Measurements from ENCODE around the gene LASP1NB.
"Not testable (repeated sequence)": the region's sequence is repeated elsewhere in the genome, so short reads cannot be mapped to it uniquely, and the experiment has no call there.

Gene LASP1NB

GRCh38 chr17:38918916-38919315 lies 6.5 kb upstream of the LASP1NB start:
- DNase-seq, result no peak

GRCh38 chr17:38919316-38920078 lies 5.9 kb upstream of the LASP1NB start:
- no peak for DNase-seq

GRCh38 chr17:38920374-38921291 lies 4.8 kb upstream of the LASP1NB start:
- DNase-seq, result no peak

- no peak for DNase-seq
Measured at GRCh38 chr17:38921756-38922411, 3.5 kb upstream of the LASP1NB start.

- DNase-seq, result peak; percentile 37
Measured at GRCh38 chr17:38922538-38923297, 2.7 kb upstream of the LASP1NB start.

- DNase-seq, result no peak
Measured at GRCh38 chr17:38926293-38927070, 1.1 kb downstream of the LASP1NB start.

- DNase-seq, result not testable (repeated sequence)
Measured at GRCh38 chr17:38930782-38931181, 5.4 kb downstream of the LASP1NB start.

GRCh38 chr17:38933962-38934361 lies 8.5 kb downstream of the LASP1NB start:
- not testable (repeated sequence) for DNase-seq

GRCh38 chr17:38939987-38940386 lies 14.6 kb downstream of the LASP1NB start:
- no peak for DNase-seq

GRCh38 chr17:38940404-38940803 lies 15.0 kb downstream of the LASP1NB start:
- DNase-seq, result no peak

GRCh38 chr17:38942696-38943334 lies 17.4 kb downstream of the LASP1NB start:
- peak; percentile 9 for DNase-seq

- no peak for DNase-seq
Measured at GRCh38 chr17:38943607-38944006, 18.2 kb downstream of the LASP1NB start.

- no peak for DNase-seq
Measured at GRCh38 chr17:38947189-38947588, 21.8 kb downstream of the LASP1NB start.

GRCh38 chr17:38953800-38954199 lies 28.4 kb downstream of the LASP1NB start:
- DNase-seq, result not testable (repeated sequence)

GRCh38 chr17:38958326-38958725 lies 32.9 kb downstream of the LASP1NB start:
- DNase-seq, result no peak

- DNase-seq, result no peak
Measured at GRCh38 chr17:38958756-38959155, 33.3 kb downstream of the LASP1NB start.

- DNase-seq, result no peak
Measured at GRCh38 chr17:38959508-38959907, 34.1 kb downstream of the LASP1NB start.

GRCh38 chr17:38960402-38960801 lies 35.0 kb downstream of the LASP1NB start:
- no peak for DNase-seq

- DNase-seq, result no peak
Measured at GRCh38 chr17:38961413-38961812, 36.0 kb downstream of the LASP1NB start.

GRCh38 chr17:38967290-38967738 lies 41.9 kb downstream of the LASP1NB start, which contains the start of gene FBXO47:
Gene FBXO47 (minus strand): TSS chr17:38967403. CDS start chr17:38963025, 4,378 bp downstream.
- DNase-seq, result no peak

- no peak for DNase-seq
Measured at GRCh38 chr17:38969281-38969680, 43.9 kb downstream of the LASP1NB start.
